HepG2 (cell line): ENCODE measurements around the gene RING1. TPM values are rescaled to one million over a fixed set of nuclear protein-coding genes. Genes with fewer than 3 reads are reported as not detected.

ENCODE experiments used
- ATAD3A ChIP-seq: sonication (generic); formaldehyde crosslinking; IDR thresholded peaks from 2 replicates; pipeline ENCODE4 v1.4.0; 2020; ENCODE audit warnings: missing genetic modification reagents
- EEA1 ChIP-seq: sonication (generic); formaldehyde crosslinking; IDR thresholded peaks from 2 replicates; pipeline ENCODE4 v1.5.1; 2020; ENCODE audit warnings: mild to moderate bottlenecking, missing genetic modification reagents, borderline replicate concordance
- GATA4 ChIP-seq: sonication (generic); IDR thresholded peaks from 2 replicates; pipeline ENCODE4 v1.6.1; 2016; ENCODE audit warnings: antibody characterized with exemption, low read depth, borderline replicate concordance
- MTF2 ChIP-seq: sonication (generic); formaldehyde crosslinking; IDR thresholded peaks from 2 replicates; pipeline ENCODE4 v1.5.0; 2020; ENCODE audit warnings: missing genetic modification reagents, borderline replicate concordance
- NCOA1 ChIP-seq: sonication (generic); formaldehyde crosslinking; IDR thresholded peaks from 2 replicates; pipeline ENCODE4 v1.9.0; 2021; ENCODE audit warnings: missing genetic modification reagents
- NCOA2 ChIP-seq: sonication (generic); formaldehyde crosslinking; IDR thresholded peaks from 2 replicates; pipeline ENCODE4 v1.8.0; 2022; ENCODE audit warnings: inconsistent platforms
- NFE2L2 ChIP-seq: fragments of 150-350 bp; IDR thresholded peaks from 2 replicates; pipeline ENCODE4 v1.6.1; 2014; ENCODE audit warnings: low read length
- NR0B2 ChIP-seq: sonication (generic); formaldehyde crosslinking; IDR thresholded peaks from 2 replicates; pipeline ENCODE4 v1.4.0; 2020; ENCODE audit warnings: mild to moderate bottlenecking, missing genetic modification reagents
- SAFB2 ChIP-seq: sonication (generic); formaldehyde crosslinking; IDR thresholded peaks from 2 replicates; pipeline ENCODE4 v1.5.1; 2020; ENCODE audit warnings: missing genetic modification reagents, low read depth, mild to moderate bottlenecking, borderline replicate concordance
- SMAD9 ChIP-seq: sonication (generic); formaldehyde crosslinking; IDR thresholded peaks from 2 replicates; pipeline ENCODE4 v1.5.1; 2020; ENCODE audit warnings: mild to moderate bottlenecking, missing genetic modification reagents
- SOX6 ChIP-seq, 2 experiments: fragments of 450-650 bp in 1 of 2; sonication (generic) in 1 of 2; formaldehyde crosslinking in 1 of 2; IDR thresholded peaks; 2 replicates each; pipeline versions ENCODE4 v1.4.0 to v1.6.1; 2017 to 2020; ENCODE audit warnings: antibody characterized with exemption in 1 of 2, mild to moderate bottlenecking in 1 of 2, missing genetic modification reagents in 1 of 2
- ZGPAT ChIP-seq: IDR thresholded peaks from 2 replicates; pipeline ENCODE4 v1.6.1; 2016; ENCODE audit warnings: mild to moderate bottlenecking
- ZHX2 ChIP-seq, 2 experiments: sonication (generic) in 1 of 2; formaldehyde crosslinking in 1 of 2; IDR thresholded peaks; 2 replicates each; pipeline versions ENCODE4 v1.6.1 to v1.9.0; 2014 to 2022; ENCODE audit warnings: antibody characterized with exemption in 1 of 2, borderline replicate concordance in 1 of 2, inconsistent platforms in 1 of 2, low read depth in 1 of 2, missing genetic modification reagents in 1 of 2
- ZNF615 ChIP-seq: sonication (generic); formaldehyde crosslinking; IDR thresholded peaks from 2 replicates; pipeline ENCODE4 v1.5.0; 2020; ENCODE audit warnings: mild to moderate bottlenecking, missing genetic modification reagents, borderline replicate concordance
- polyA plus RNA-seq, 8 experiments: library from polyadenylated mRNA; depleted of rRNA in 3 of 8; stranded (reverse) in 7 of 8; unstranded in 1 of 8; fragments of >200 nt; fragmentation: Illumina TruSeq in 4 of 8; extraction: Trizol in 4 of 8; gene quantifications; 2 replicates each; pipeline versions ENCODE4 v1.2.1 to v1.2.3, GENCODE V29; 2011 to 2016; ENCODE audit warnings: low read depth in 4 of 8, missing spikeins in 1 of 8, mixed read lengths in 1 of 8; ENCODE audit not compliant: insufficient read depth in 1 of 8
- total RNA-seq, 5 experiments: library from RNA; depleted of rRNA; stranded (reverse); fragments of >200 nt; fragmentation: Illumina TruSeq; extraction: Trizol; gene quantifications; 2 replicates each; pipeline ENCODE4 v1.2.3, GENCODE V29; 2016; ENCODE audit warnings: low read depth in 1 of 5
- TF ChIP-seq, protein P1 (sequence below): sonication (generic); formaldehyde crosslinking; IDR thresholded peaks from 2 replicates; pipeline ENCODE4 v1.4.0; 2020; ENCODE audit warnings: mild to moderate bottlenecking, missing genetic modification reagents
- TF ChIP-seq, protein P2 (sequence below): conservative IDR thresholded peaks from 2 replicates; pipeline ENCODE4 v1.6.1; 2018; ENCODE audit warnings: missing genetic modification reagents

RING1 gene
- total and polyA plus RNA-seq, 2 of the 13 experiments (the other 11 are each of a cell fraction or from before 2014, with no cell fraction given), result 23.9 to 33.6 TPM

DNA sequence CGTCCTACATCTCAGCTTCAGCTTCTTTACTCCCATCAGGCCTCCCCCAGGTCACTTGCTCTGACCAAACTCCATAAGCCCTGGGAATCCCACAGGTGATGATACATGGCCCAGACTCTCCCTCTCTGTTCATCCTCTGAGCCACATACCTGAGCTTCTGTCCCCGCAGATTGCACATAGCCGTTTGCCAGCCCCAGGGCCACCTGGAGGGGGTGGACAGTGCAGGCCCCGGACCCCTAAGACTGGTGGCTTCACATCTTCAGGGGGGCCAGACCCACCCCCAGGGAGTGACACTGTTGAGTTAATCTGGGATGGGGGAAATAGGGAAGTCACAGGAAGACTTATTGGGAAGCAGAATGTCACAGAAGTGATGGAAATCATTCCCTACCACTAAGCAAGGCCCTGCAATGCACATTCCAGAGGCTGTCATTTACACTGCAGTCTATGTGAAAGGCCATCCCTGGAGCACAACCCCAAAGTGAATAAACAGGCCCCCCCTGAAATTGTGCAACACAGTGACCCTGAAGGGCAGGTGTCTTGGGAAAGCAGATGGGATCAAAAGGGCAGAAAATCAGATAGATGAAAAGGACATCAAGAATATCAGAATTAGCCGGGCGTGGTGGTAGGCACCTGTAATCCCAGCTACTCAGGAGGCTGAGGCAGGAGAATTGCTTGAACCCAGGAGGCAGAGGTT lies 10.0 kb upstream of the RING1 start (continued):
- TF ChIP-seq ZHX2 (IDR thresholded peaks at IDR 0.05; ENCODE audit: low read depth) (0 out of 2 replicates have a peak, but pooled peaks have one; percentile 11), ZHX2 (CRISPR knock-in tag; IDR thresholded peaks at IDR 0.05; ENCODE audit: borderline replicate concordance) (no peak), NCOA1 (CRISPR knock-in tag) (no peak), GATA4 (peak; percentile 60; the same call in 1 of the 2 replicates), NFE2L2 (no peak), SMAD9 (no peak), SAFB2 (CRISPR knock-in tag) (no peak), SOX6 (IDR thresholded peaks at IDR 0.05) (no peak), SOX6 (CRISPR knock-in tag; IDR thresholded peaks at IDR 0.05) (peak; percentile 93), ZNF615 (CRISPR knock-in tag) (no peak), EEA1 (CRISPR knock-in tag) (no peak), NR0B2 (no peak), ZGPAT (peak; percentile 96), MTF2 (CRISPR knock-in tag) (no peak), NCOA2 (CRISPR knock-in tag) (peak; percentile 94), ATAD3A (CRISPR knock-in tag) (no peak)
- TF ChIP-seq, protein P1, sequence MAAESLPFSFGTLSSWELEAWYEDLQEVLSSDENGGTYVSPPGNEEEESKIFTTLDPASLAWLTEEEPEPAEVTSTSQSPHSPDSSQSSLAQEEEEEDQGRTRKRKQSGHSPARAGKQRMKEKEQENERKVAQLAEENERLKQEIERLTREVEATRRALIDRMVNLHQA (CRISPR knock-in tag), result no peak
- TF ChIP-seq, protein P2, sequence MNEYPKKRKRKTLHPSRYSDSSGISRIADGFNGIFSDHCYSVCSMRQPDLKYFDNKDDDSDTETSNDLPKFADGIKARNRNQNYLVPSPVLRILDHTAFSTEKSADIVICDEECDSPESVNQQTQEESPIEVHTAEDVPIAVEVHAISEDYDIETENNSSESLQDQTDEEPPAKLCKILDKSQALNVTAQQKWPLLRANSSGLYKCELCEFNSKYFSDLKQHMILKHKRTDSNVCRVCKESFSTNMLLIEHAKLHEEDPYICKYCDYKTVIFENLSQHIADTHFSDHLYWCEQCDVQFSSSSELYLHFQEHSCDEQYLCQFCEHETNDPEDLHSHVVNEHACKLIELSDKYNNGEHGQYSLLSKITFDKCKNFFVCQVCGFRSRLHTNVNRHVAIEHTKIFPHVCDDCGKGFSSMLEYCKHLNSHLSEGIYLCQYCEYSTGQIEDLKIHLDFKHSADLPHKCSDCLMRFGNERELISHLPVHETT (CRISPR knock-in tag), result peak; percentile 84
